ENCODE measurements around the gene CACNA2D4.

Gene CACNA2D4

GRCh38 chr12:1810931-1811280, 107.5 kb downstream of the CACNA2D4 start:
- no peak overlapping the region for H3K4me3 ChIP-seq (replicated peaks; ENCODE audit: insufficient read depth, low read length)
- peak overlapping the region; percentile 75 for H3K27ac ChIP-seq (replicated peaks)
- no peaks in the 10 kb centered on the region for H3K27me3 ChIP-seq (ENCODE audit: insufficient read depth, poor library complexity, severe bottlenecking)
- TF ChIP-seq REST (IDR thresholded peaks at IDR 0.05; ENCODE audit: insufficient replicate concordance, low read depth), result no peak
- TF ChIP-seq CTCF (IDR thresholded peaks at IDR 0.05; ENCODE audit: insufficient read depth, low read length), result no peak
- TF ChIP-seq POLR2AphosphoS5 (IDR thresholded peaks at IDR 0.05; ENCODE audit: low read depth), result no peak
- TF ChIP-seq GABPA (IDR thresholded peaks at IDR 0.05; ENCODE audit: low read depth), result no peak
- TF ChIP-seq SPI1 (IDR thresholded peaks at IDR 0.05; ENCODE audit: borderline replicate concordance, low read depth), result no peak
- no peak for DNase-seq (ENCODE audit: low read depth in 1 of 2, low spot score in 1 of 2)

- TF ChIP-seq POLR2AphosphoS5 (IDR thresholded peaks at IDR 0.05; ENCODE audit: low read depth) (no peak), REST (IDR thresholded peaks at IDR 0.05; ENCODE audit: insufficient replicate concordance, low read depth) (no peak)
Observed at GRCh38 chr12:1810201-1810930, 108.1 kb downstream of the CACNA2D4 start.

GRCh38 chr12:1809591-1810190, 108.8 kb downstream of the CACNA2D4 start:
- H3K27me3 ChIP-seq (ENCODE audit: insufficient read depth, poor library complexity, severe bottlenecking), result no peaks in the 10 kb centered on the region
- no peak overlapping the region for H3K27ac ChIP-seq (replicated peaks)
- DNase-seq (ENCODE audit: low read depth in 1 of 2, low spot score in 1 of 2), result no peak
- TF ChIP-seq POLR2AphosphoS5 (IDR thresholded peaks at IDR 0.05; ENCODE audit: low read depth) (no peak), CTCF (IDR thresholded peaks at IDR 0.05; ENCODE audit: insufficient read depth, low read length) (no peak), REST (IDR thresholded peaks at IDR 0.05; ENCODE audit: insufficient replicate concordance, low read depth) (no peak), GABPA (IDR thresholded peaks at IDR 0.05; ENCODE audit: low read depth) (no peak), SPI1 (IDR thresholded peaks at IDR 0.05; ENCODE audit: borderline replicate concordance, low read depth) (no peak)
- no peak overlapping the region for H3K4me3 ChIP-seq (replicated peaks; ENCODE audit: insufficient read depth, low read length)

More at GRCh38 chr12:1810201-1810930, 108.1 kb downstream of the CACNA2D4 start:
- Histone ChIP-seq H3K27ac (replicated peaks) (no peak overlapping the region), H3K27me3 (ENCODE audit: insufficient read depth, poor library complexity, severe bottlenecking) (no peaks in the 10 kb centered on the region), H3K4me3 (replicated peaks; ENCODE audit: insufficient read depth, low read length) (no peak overlapping the region)
- DNase-seq (ENCODE audit: low read depth in 1 of 2, low spot score in 1 of 2), result no peak
